Smooth muscle cell of the brain vasculature (primary cell): ENCODE results near the gene SLC24A4.
"Not testable (repeated sequence)": the region's sequence is repeated elsewhere in the genome, so short reads cannot be mapped to it uniquely, and the experiment has no call there.

Source experiments
- DNase-seq: peaks from one replicate; pipeline ENCODE4 v3.0.0-alpha.2; 2012; ENCODE audit warnings: low read depth, low spot score

The SLC24A4 gene

GRCh38 chr14:92520102-92521057 lies 197.4 kb downstream of the SLC24A4 start:
- no peak for DNase-seq

- DNase-seq, result no peak
Observed at GRCh38 chr14:92521058-92521415, 198.1 kb downstream of the SLC24A4 start.

GRCh38 chr14:92523752-92524151 lies 200.8 kb downstream of the SLC24A4 start:
- DNase-seq, result no peak

- no peak for DNase-seq
Observed at GRCh38 chr14:92524602-92525185, 201.7 kb downstream of the SLC24A4 start.

- no peak for DNase-seq
Observed at GRCh38 chr14:92525322-92526095, 202.5 kb downstream of the SLC24A4 start.

GRCh38 chr14:92527721-92528120 lies 204.8 kb downstream of the SLC24A4 start:
- DNase-seq, result no peak

- no peak for DNase-seq
Observed at GRCh38 chr14:92528486-92529100, 205.6 kb downstream of the SLC24A4 start.

- no peak for DNase-seq
Observed at GRCh38 chr14:92529903-92530302, 206.9 kb downstream of the SLC24A4 start.

GRCh38 chr14:92531106-92531873 lies 208.3 kb downstream of the SLC24A4 start:
- no peak for DNase-seq

- DNase-seq, result no peak
Observed at GRCh38 chr14:92532490-92533163, 209.7 kb downstream of the SLC24A4 start.

- DNase-seq, result no peak
Observed at GRCh38 chr14:92534932-92535643, 212.1 kb downstream of the SLC24A4 start.

GRCh38 chr14:92536231-92536630 lies 213.3 kb downstream of the SLC24A4 start:
- not testable (repeated sequence) for DNase-seq

- DNase-seq, result no peak
Observed at GRCh38 chr14:92538412-92538985, 215.5 kb downstream of the SLC24A4 start.

- DNase-seq, result no peak
Observed at GRCh38 chr14:92539419-92539818, 216.5 kb downstream of the SLC24A4 start.

GRCh38 chr14:92539875-92540274 lies 216.9 kb downstream of the SLC24A4 start:
- no peak for DNase-seq

GRCh38 chr14:92540472-92541048 lies 217.6 kb downstream of the SLC24A4 start:
- peak; percentile 95 for DNase-seq

GRCh38 chr14:92542766-92543554 lies 220.0 kb downstream of the SLC24A4 start:
- no peak for DNase-seq

GRCh38 chr14:92544051-92544720 lies 221.2 kb downstream of the SLC24A4 start:
- no peak for DNase-seq
